ENCODE results near the gene ACSS2.

- TF ChIP-seq POLR2A (IDR thresholded peaks at IDR 0.05) (no peak), CTCF (IDR thresholded peaks at IDR 0.05) (no peak)
These were observed 91.0 kb downstream of the ACSS2 start for GRCh38 chr20:34967421-34967820.

Data from Peyer's patch (tissue), 4 donors.